ENCODE results near the gene LSAMP.

Gene LSAMP

GRCh38 chr3:115921711-115922110, 523.6 kb downstream of the LSAMP start:
- Histone ChIP-seq H3K9ac (ENCODE audit: low read depth, low read length) (no peak overlapping the region), H3K36me3 (ENCODE audit: insufficient read depth, low read depth, low read length) (no peaks in the 10 kb centered on the region), H3K4me3 (ENCODE audit: low read length) (no peak overlapping the region), H3K27ac (ENCODE audit: low read length) (no peak overlapping the region), H3K9me3 (ENCODE audit: insufficient read depth, low read depth, low read length) (no peaks in the 10 kb centered on the region), H3K4me1 (ENCODE audit: insufficient read depth, low read length) (no peaks in the 10 kb centered on the region; the same call in 1 of the 2 replicates), H3K27me3 (ENCODE audit: insufficient read depth, low read length) (no peaks in the 10 kb centered on the region)

DNA sequence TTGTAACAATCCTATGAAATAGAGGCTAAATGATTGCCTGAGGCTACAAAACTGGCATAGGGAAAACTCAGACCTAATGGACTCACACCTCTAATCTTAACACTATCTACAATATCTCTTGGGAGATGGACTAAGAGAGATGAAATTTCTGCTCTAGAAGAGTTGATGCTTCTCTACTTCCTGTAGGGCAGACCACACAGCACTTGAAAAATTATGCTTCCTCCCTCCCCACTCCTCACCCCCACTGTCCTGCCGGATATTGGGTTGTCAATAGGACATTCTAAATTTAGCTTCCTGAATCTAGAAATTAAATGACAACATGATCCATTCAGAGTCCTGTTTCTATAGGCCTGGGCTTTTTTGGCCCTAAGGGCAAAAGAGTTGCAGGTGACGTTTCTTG, 526.4 kb downstream of the LSAMP start:
- H3K27me3 ChIP-seq (ENCODE audit: insufficient read depth, low read length), result no peaks in the 10 kb centered on the region
- H3K36me3 ChIP-seq (ENCODE audit: insufficient read depth, low read depth, low read length), result no peaks in the 10 kb centered on the region
- H3K27ac ChIP-seq (ENCODE audit: low read length), result no peak overlapping the region
- no peak overlapping the region for H3K9ac ChIP-seq (ENCODE audit: low read depth, low read length)
- H3K9me3 ChIP-seq (ENCODE audit: insufficient read depth, low read depth, low read length), result no peaks in the 10 kb centered on the region
- no peak overlapping the region for H3K4me3 ChIP-seq (ENCODE audit: low read length)
- H3K4me1 ChIP-seq (ENCODE audit: insufficient read depth, low read length), result peaks cover 5% of the 10 kb centered on the region

- Histone ChIP-seq H3K27ac (ENCODE audit: low read length) (no peak overlapping the region), H3K36me3 (ENCODE audit: insufficient read depth, low read depth, low read length) (no peaks in the 10 kb centered on the region), H3K9me3 (ENCODE audit: insufficient read depth, low read depth, low read length) (no peaks in the 10 kb centered on the region), H3K4me1 (ENCODE audit: insufficient read depth, low read length) (peaks cover 16% of the 10 kb centered on the region), H3K27me3 (ENCODE audit: insufficient read depth, low read length) (no peaks in the 10 kb centered on the region), H3K4me3 (ENCODE audit: low read length) (no peak overlapping the region), H3K9ac (ENCODE audit: low read depth, low read length) (no peak overlapping the region)
Observed at GRCh38 chr3:115916866-115917265, 528.4 kb downstream of the LSAMP start.

- peaks cover 16% of the 10 kb centered on the region for H3K4me1 ChIP-seq (ENCODE audit: insufficient read depth, low read length)
- H3K9me3 ChIP-seq (ENCODE audit: insufficient read depth, low read depth, low read length), result no peaks in the 10 kb centered on the region
- H3K36me3 ChIP-seq (ENCODE audit: insufficient read depth, low read depth, low read length), result no peaks in the 10 kb centered on the region
- H3K27ac ChIP-seq (ENCODE audit: low read length), result no peak overlapping the region
- H3K4me3 ChIP-seq (ENCODE audit: low read length), result no peak overlapping the region
- no peaks in the 10 kb centered on the region for H3K27me3 ChIP-seq (ENCODE audit: insufficient read depth, low read length)
- H3K9ac ChIP-seq (ENCODE audit: low read depth, low read length), result no peak overlapping the region
Observed at GRCh38 chr3:115915061-115915460, 530.2 kb downstream of the LSAMP start.

DNA sequence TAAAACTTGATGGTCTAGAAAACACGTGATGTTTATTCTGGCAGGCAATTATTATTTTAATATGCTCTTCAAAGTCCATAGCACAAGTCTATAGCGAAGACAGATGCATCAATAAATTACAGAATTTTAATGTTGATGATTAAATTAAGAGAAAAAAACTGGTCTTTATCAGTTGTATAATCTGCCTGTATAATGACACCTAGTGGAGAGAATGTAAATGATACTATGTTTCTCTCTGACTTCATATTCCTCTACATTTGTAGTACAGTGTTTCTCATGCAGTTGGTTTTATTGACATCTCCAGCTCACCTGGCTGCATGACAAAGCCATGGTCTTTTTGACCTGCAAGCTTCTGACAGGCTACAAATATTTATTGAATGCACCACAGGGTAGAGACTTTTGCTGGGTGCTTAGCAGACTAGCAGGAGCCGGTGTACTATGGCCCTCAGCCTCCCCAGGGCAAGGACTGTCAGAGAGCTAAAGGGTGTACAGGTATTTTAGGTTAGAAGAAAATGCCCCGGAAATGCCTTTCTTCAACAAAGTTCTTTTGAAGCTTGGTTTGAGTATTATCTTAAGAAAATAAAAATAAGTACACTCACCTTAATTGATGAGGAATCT, 532.1 kb downstream of the LSAMP start:
- Histone ChIP-seq H3K9me3 (ENCODE audit: insufficient read depth, low read depth, low read length) (no peaks in the 10 kb centered on the region), H3K4me1 (ENCODE audit: insufficient read depth, low read length) (peaks cover 16% of the 10 kb centered on the region), H3K4me3 (ENCODE audit: low read length) (no peak overlapping the region), H3K27me3 (ENCODE audit: insufficient read depth, low read length) (no peaks in the 10 kb centered on the region), H3K36me3 (ENCODE audit: insufficient read depth, low read depth, low read length) (no peaks in the 10 kb centered on the region), H3K27ac (ENCODE audit: low read length) (no peak overlapping the region), H3K9ac (ENCODE audit: low read depth, low read length) (no peak overlapping the region)

DNA sequence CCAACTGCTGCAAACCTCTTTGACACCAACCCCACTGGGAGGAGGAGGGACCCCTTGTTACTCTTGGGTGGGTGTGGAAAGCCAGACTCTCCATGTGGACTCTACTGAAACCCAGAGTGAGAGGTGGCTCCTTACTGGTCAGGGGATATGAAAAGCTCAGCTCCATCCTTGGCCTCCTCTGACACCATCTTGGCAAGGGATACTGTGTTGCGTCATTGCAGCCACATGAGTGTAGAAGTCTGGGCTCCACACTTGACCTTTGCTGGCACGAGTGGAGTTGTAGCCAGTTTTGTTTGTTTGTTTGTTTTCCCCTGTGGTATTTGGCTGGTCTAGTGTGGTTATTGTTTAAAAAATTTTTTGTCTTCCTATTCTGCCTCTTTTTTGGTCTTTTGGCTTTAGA, 532.9 kb downstream of the LSAMP start:
- Histone ChIP-seq H3K36me3 (ENCODE audit: insufficient read depth, low read depth, low read length) (no peaks in the 10 kb centered on the region), H3K9me3 (ENCODE audit: insufficient read depth, low read depth, low read length) (no peaks in the 10 kb centered on the region), H3K27ac (ENCODE audit: low read length) (no peak overlapping the region), H3K27me3 (ENCODE audit: insufficient read depth, low read length) (no peaks in the 10 kb centered on the region), H3K4me3 (ENCODE audit: low read length) (no peak overlapping the region), H3K4me1 (ENCODE audit: insufficient read depth, low read length) (peaks cover 16% of the 10 kb centered on the region), H3K9ac (ENCODE audit: low read depth, low read length) (no peak overlapping the region)

DNA sequence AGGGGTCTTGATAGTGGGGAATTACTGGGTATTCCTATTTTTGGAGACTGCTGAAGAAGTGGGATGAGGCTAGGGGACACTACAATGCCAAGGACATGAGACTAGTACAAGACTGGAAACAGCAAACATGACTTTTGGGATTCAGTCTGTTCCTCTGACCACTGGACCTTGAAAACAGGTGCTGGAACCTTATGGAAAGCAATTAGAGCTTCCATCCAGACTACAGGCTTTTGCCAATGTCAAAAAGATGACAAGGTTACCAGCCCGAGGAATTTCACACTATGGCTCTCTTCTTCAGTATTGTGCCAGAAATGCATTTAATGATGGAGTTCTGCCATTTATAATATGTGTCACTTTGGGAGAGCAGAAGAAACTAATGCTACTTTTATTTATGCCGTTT, 539.4 kb downstream of the LSAMP start:
- Histone ChIP-seq H3K36me3 (ENCODE audit: insufficient read depth, low read depth, low read length) (no peaks in the 10 kb centered on the region), H3K9ac (ENCODE audit: low read depth, low read length) (no peak overlapping the region), H3K27me3 (ENCODE audit: insufficient read depth, low read length) (no peaks in the 10 kb centered on the region), H3K27ac (ENCODE audit: low read length) (no peak overlapping the region), H3K4me3 (ENCODE audit: low read length) (no peak overlapping the region), H3K9me3 (ENCODE audit: insufficient read depth, low read depth, low read length) (no peaks in the 10 kb centered on the region), H3K4me1 (ENCODE audit: insufficient read depth, low read length) (no peaks in the 10 kb centered on the region)

GRCh38 chr3:115903843-115904242, 541.4 kb downstream of the LSAMP start:
- Histone ChIP-seq H3K9me3 (ENCODE audit: insufficient read depth, low read depth, low read length) (no peaks in the 10 kb centered on the region), H3K27ac (ENCODE audit: low read length) (no peak overlapping the region), H3K9ac (ENCODE audit: low read depth, low read length) (no peak overlapping the region), H3K27me3 (ENCODE audit: insufficient read depth, low read length) (no peaks in the 10 kb centered on the region), H3K4me1 (ENCODE audit: insufficient read depth, low read length) (peaks cover 3% of the 10 kb centered on the region), H3K4me3 (ENCODE audit: low read length) (no peak overlapping the region), H3K36me3 (ENCODE audit: insufficient read depth, low read depth, low read length) (no peaks in the 10 kb centered on the region)

DNA sequence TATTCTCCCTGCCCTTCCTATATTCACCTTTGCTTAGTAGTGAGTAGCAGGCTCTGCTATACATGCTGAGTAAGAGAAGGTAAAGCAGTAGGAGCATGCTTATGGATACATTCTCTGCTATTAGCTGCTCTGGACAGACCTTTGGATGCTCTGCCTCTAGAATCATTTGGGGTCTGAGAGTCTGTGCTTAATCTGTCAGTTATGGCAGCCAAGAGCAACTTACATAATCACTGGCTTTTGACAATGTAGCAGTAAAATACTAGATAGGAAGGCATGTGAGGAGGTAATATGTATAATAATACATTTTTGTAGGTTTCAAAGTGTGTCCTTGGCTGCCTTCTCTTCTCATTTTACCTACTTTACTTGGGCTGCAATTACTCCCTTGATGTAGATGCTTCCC, 544.3 kb downstream of the LSAMP start:
- H3K4me1 ChIP-seq (ENCODE audit: insufficient read depth, low read length), result peaks cover 6% of the 10 kb centered on the region
- no peaks in the 10 kb centered on the region for H3K9me3 ChIP-seq (ENCODE audit: insufficient read depth, low read depth, low read length)
- no peak overlapping the region for H3K27ac ChIP-seq (ENCODE audit: low read length)
- H3K9ac ChIP-seq (ENCODE audit: low read depth, low read length), result no peak overlapping the region
- H3K4me3 ChIP-seq (ENCODE audit: low read length), result no peak overlapping the region
- H3K27me3 ChIP-seq (ENCODE audit: insufficient read depth, low read length), result no peaks in the 10 kb centered on the region
- no peaks in the 10 kb centered on the region for H3K36me3 ChIP-seq (ENCODE audit: insufficient read depth, low read depth, low read length)

DNA sequence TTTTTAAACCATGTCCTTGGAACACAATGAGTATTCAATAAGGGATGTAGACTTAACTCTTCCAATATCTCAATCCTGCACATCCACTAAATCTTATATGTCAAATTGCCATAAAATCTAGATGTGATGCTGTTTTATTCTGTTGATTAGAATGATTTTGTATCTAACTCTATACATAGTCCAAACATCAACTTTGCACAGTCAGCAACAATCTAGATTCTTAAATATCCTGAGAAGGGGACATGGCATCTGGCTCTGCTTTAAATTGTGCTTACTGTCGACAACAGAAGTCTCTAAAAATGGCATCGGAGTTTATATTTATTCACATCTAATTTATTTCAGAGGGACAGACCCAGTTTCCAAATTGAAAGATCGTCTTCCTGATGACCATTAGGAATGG, 545.8 kb downstream of the LSAMP start:
- Histone ChIP-seq H3K4me3 (ENCODE audit: low read length) (no peak overlapping the region), H3K27ac (ENCODE audit: low read length) (no peak overlapping the region), H3K27me3 (ENCODE audit: insufficient read depth, low read length) (no peaks in the 10 kb centered on the region), H3K9ac (ENCODE audit: low read depth, low read length) (no peak overlapping the region), H3K9me3 (ENCODE audit: insufficient read depth, low read depth, low read length) (no peaks in the 10 kb centered on the region), H3K4me1 (ENCODE audit: insufficient read depth, low read length) (peaks cover 6% of the 10 kb centered on the region), H3K36me3 (ENCODE audit: insufficient read depth, low read depth, low read length) (no peaks in the 10 kb centered on the region)

DNA sequence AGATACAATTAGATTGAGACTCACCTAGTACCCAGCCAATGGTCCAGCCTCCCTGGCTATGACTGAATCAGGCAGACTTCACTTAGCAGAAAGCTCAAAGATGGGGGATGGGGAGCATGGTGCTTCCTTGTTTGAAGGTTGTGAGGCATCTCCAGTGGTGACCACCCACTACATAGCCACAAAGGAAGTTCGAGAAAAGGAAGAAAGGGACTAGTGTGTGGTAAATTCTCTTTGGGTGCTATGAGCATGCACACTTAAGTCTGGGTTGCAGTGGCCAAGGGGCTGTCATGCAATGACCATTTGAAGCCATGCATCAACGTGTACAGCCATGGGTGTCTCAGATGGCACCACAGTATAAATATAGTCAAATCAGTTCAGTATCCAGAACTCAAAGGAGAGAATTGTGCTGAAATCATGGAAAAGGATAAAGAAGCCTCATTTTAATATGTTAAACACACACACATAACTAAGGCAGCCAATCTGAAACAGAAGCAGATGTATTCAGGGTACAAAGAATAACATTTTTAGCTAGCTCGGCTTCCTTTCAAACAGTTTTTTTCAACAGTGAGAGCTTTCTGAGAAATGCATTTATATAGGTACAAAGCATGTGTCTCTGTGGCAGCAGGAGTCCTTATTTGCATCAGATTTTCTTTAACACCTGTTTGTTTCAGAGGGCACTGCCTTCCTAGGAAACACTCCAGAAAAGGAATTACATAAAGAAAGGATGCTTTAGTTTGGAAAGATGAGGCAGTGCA, 546.5 kb downstream of the LSAMP start:
- H3K27me3 ChIP-seq (ENCODE audit: insufficient read depth, low read length), result no peaks in the 10 kb centered on the region
- H3K36me3 ChIP-seq (ENCODE audit: insufficient read depth, low read depth, low read length), result no peaks in the 10 kb centered on the region
- no peak overlapping the region for H3K9ac ChIP-seq (ENCODE audit: low read depth, low read length)
- no peak overlapping the region for H3K27ac ChIP-seq (ENCODE audit: low read length)
- peaks cover 6% of the 10 kb centered on the region for H3K4me1 ChIP-seq (ENCODE audit: insufficient read depth, low read length)
- no peaks in the 10 kb centered on the region for H3K9me3 ChIP-seq (ENCODE audit: insufficient read depth, low read depth, low read length)
- peak overlapping the region; percentile 18; the same call in 1 of the 2 replicates for H3K4me3 ChIP-seq (ENCODE audit: low read length)

- Histone ChIP-seq H3K36me3 (ENCODE audit: insufficient read depth, low read depth, low read length) (no peaks in the 10 kb centered on the region), H3K27ac (ENCODE audit: low read length) (no peak overlapping the region), H3K4me3 (ENCODE audit: low read length) (no peak overlapping the region), H3K27me3 (ENCODE audit: insufficient read depth, low read length) (no peaks in the 10 kb centered on the region), H3K9me3 (ENCODE audit: insufficient read depth, low read depth, low read length) (no peaks in the 10 kb centered on the region), H3K9ac (ENCODE audit: low read depth, low read length) (no peak overlapping the region), H3K4me1 (ENCODE audit: insufficient read depth, low read length) (no peaks in the 10 kb centered on the region)
Observed at GRCh38 chr3:115891006-115891636, 554.2 kb downstream of the LSAMP start.

Data from iPS-20b (cell line).